HCT116 (cell line): ENCODE data around the gene MICAL3. TPM values are rescaled to one million over a fixed set of nuclear protein-coding genes. Genes with fewer than 3 reads are reported as not detected.

Experiments
- ATAC-seq: fragments of 200-7000 bp; cut with Tn5 transposase; 2 replicates; pipeline ENCODE4 v1.9.1; 2020; ENCODE audit warnings: mild to moderate bottlenecking, moderate library complexity
- BruUV-seq: library from RNA; stranded (reverse); fragments of 400-500 nt; replicated peaks from 2 replicates; lab custom pipeline; 2021; lab: Mats Ljungman, UMichigan
- CTCF ChIA-PET: fragments of 300-600 bp; sonication (Branson Sonifier 250); formaldehyde crosslinking; loops from one replicate; lab custom pipeline; 2021; ENCODE audit warnings: antibody characterized with exemption; lab: Charles Lee
- POLR2A ChIA-PET: fragments of 300-600, 350-600 bp; sonication (Branson Sonifier 250); formaldehyde crosslinking; loops from one replicate; lab custom pipeline; 2021; ENCODE audit warnings: antibody characterized with exemption; lab: Charles Lee
- RAD21 ChIA-PET, 2 experiments: fragments of 300-600 bp; sonication (Branson Sonifier 250); formaldehyde crosslinking; loops; one replicate each; lab custom pipeline; 2023; ENCODE audit warnings: low total read pairs in 2 of 2; ENCODE audit not compliant: uncharacterized antibody in 2 of 2, unreplicated experiment in 2 of 2, low non-redundant PET in 1 of 2; lab: Charles Lee
- DNase-seq: peaks from one replicate; pipeline ENCODE4 v3.0.0-alpha.2; 2010; ENCODE audit warnings: low read depth, low spot score
- H2AFZ ChIP-seq: fragments of 200-600 bp; shearing (Covaris generic), sonication (generic); 2 replicates; pipeline ENCODE4 v1.6.1; 2017; ENCODE audit warnings: low read depth, mixed run types, mixed read lengths, antibody characterized with exemption, low read length; ENCODE audit not compliant: poor library complexity, severe bottlenecking
- H3K27ac ChIP-seq: 2 replicates; pipeline ENCODE4 v1.5.1; 2012; ENCODE audit warnings: low read depth, low read length
- H3K27me3 ChIP-seq: fragments of 200-600 bp; sonication (generic); 2 replicates; pipeline ENCODE4 v1.6.1; 2016; ENCODE audit warnings: mixed run types, low read length, mixed read lengths; ENCODE audit not compliant: insufficient read depth
- H3K36me3 ChIP-seq, 2 experiments: fragments of 200-500 bp in 1 of 2; fragments of 200-600 bp in 1 of 2; sonication (Bioruptor generic) in 1 of 2; sonication (generic) in 1 of 2; 2 replicates each; pipeline versions ENCODE4 v1.5.1 to v1.6.1; 2014 to 2016; ENCODE audit warnings: low read length in 2 of 2, inconsistent platforms in 1 of 2, mixed read lengths in 1 of 2, mixed run types in 1 of 2; ENCODE audit not compliant: insufficient read depth in 2 of 2, control insufficient read depth in 1 of 2
- H3K4me1 ChIP-seq, 2 experiments: fragments of 200-600 bp in 1 of 2; sonication (generic) in 1 of 2; 2 replicates each; pipeline versions ENCODE4 v1.5.1 to v1.6.1; 2012 to 2017; ENCODE audit warnings: low read length in 2 of 2, inconsistent platforms in 1 of 2, mild to moderate bottlenecking in 1 of 2, mixed read lengths in 1 of 2, mixed run types in 1 of 2, moderate library complexity in 1 of 2; ENCODE audit not compliant: insufficient read depth in 2 of 2, control insufficient read depth in 1 of 2
- H3K4me2 ChIP-seq: fragments of 200-600 bp; sonication (generic); 2 replicates; pipeline ENCODE4 v1.6.1; 2017; ENCODE audit warnings: mixed run types, low read length, mixed read lengths
- H3K4me3 ChIP-seq, 2 experiments: fragments of 200-600 bp in 1 of 2; sonication (generic) in 1 of 2; replicated peaks in 1 of 2; 2 replicates each; pipeline ENCODE4 v1.5.1; 2011 to 2016; ENCODE audit warnings: low read length in 2 of 2, control low read depth in 1 of 2, low read depth in 1 of 2, mild to moderate bottlenecking in 1 of 2, mixed read lengths in 1 of 2, mixed run types in 1 of 2
- H3K79me2 ChIP-seq: fragments of 200-600 bp; sonication (generic); 2 replicates; pipeline ENCODE4 v1.6.1; 2017; ENCODE audit warnings: mild to moderate bottlenecking, mixed run types, low read length, moderate library complexity, mixed read lengths; ENCODE audit not compliant: insufficient read depth
- H3K9ac ChIP-seq: fragments of 200-600 bp; sonication (generic); 2 replicates; pipeline ENCODE4 v1.6.1; 2016; ENCODE audit warnings: low read length, mixed read lengths
- H3K9me2 ChIP-seq: fragments of 200-600 bp; sonication (generic), shearing (Covaris generic); 2 replicates; pipeline ENCODE4 v1.6.1; 2017; ENCODE audit warnings: mixed run types, mild to moderate bottlenecking, moderate library complexity; ENCODE audit not compliant: insufficient read depth
- H3K9me3 ChIP-seq, 2 experiments: fragments of 200-500 bp in 1 of 2; fragments of 200-600 bp in 1 of 2; sonication (Bioruptor generic) in 1 of 2; sonication (generic) in 1 of 2; 2 replicates each; pipeline ENCODE4 v1.6.1; 2014 to 2017; ENCODE audit warnings: low read length in 2 of 2, mixed read lengths in 2 of 2, inconsistent platforms in 1 of 2, low read depth in 1 of 2, mild to moderate bottlenecking in 1 of 2, mixed run types in 1 of 2, moderate library complexity in 1 of 2; ENCODE audit not compliant: control insufficient read depth in 1 of 2, insufficient read depth in 1 of 2
- H4K20me1 ChIP-seq: fragments of 200-600 bp; sonication (generic), shearing (Covaris generic); 2 replicates; pipeline ENCODE4 v1.6.1; 2017; ENCODE audit warnings: mixed run types, mild to moderate bottlenecking, moderate library complexity; ENCODE audit not compliant: insufficient read depth
- CBX3 ChIP-seq: IDR thresholded peaks from 2 replicates; pipeline ENCODE4 v1.6.1; 2012; ENCODE audit warnings: low read depth
- EZH2 ChIP-seq: fragments of 200-600 bp; sonication (generic); IDR thresholded peaks from 2 replicates; pipeline ENCODE4 v1.6.1; 2017; ENCODE audit warnings: antibody characterized with exemption, mixed run types
- FOSL1 ChIP-seq: IDR thresholded peaks from 2 replicates; pipeline ENCODE4 v1.6.1; 2012; ENCODE audit warnings: low read depth
- JUND ChIP-seq: IDR thresholded peaks from 2 replicates; pipeline ENCODE4 v1.6.1; 2012
- SP1 ChIP-seq: IDR thresholded peaks from 2 replicates; pipeline ENCODE4 v1.6.1; 2012; ENCODE audit warnings: low read depth
- ZFX ChIP-seq: fragments of 450-650 bp; IDR thresholded peaks from 2 replicates; pipeline ENCODE4 v1.6.1; 2017
- intact Hi-C: fragments of 100-400 bp; cut with micrococcal nuclease; formaldehyde crosslinking; loops from 2 replicates; pipeline ENCODE4 v1.10.0; 2022
- total RNA-seq: library from RNA; stranded (reverse); gene quantifications from one replicate; pipeline ENCODE4 v1.2.1, GENCODE V29; 2021; ENCODE audit not compliant: unreplicated experiment
- TF ChIP-seq, protein P1 (sequence below): IDR thresholded peaks from 2 replicates; pipeline ENCODE4 v1.6.1; 2011; ENCODE audit warnings: mild to moderate bottlenecking, low read length, moderate library complexity; ENCODE audit not compliant: insufficient replicate concordance; ENCODE audit errors: extremely low read depth
- TF ChIP-seq, protein P2 (sequence below), 3 experiments: fragments of 200-600 bp in 1 of 3; sonication (generic) in 1 of 3; IDR thresholded peaks in 2 of 3; conservative IDR thresholded peaks in 1 of 3; 2 replicates each; pipeline ENCODE4 v1.5.1; 2012 to 2017; ENCODE audit warnings: low read depth in 2 of 3, low read length in 2 of 3, antibody characterized with exemption in 1 of 3, borderline replicate concordance in 1 of 3, control low read depth in 1 of 3, mild to moderate bottlenecking in 1 of 3, mixed read lengths in 1 of 3, mixed run types in 1 of 3, moderate library complexity in 1 of 3; ENCODE audit not compliant: insufficient read depth in 1 of 3

The MICAL3 gene
- total RNA-seq, 1 experiment from 2014 or later = 30.8 TPM

GRCh38 chr22:17980638-17981051 is 43.7 kb downstream of the MICAL3 start:
- Histone ChIP-seq H2AFZ (no peak overlapping the region), H4K20me1 (no peaks in the 10 kb centered on the region), H3K4me2 (no peak overlapping the region), H3K27ac (no peak overlapping the region), H3K27me3 (no peaks in the 10 kb centered on the region), H3K9me3 (no peaks in the 10 kb centered on the region), H3K9me2 (no peaks in the 10 kb centered on the region), H3K4me3 (no peak overlapping the region), H3K9ac (no peak overlapping the region), H3K4me1 (peaks cover 0 to 5% of the 10 kb centered on the region in 2 experiments; a peak in 2 of 4 replicates), H3K79me2 (peaks cover 87% of the 10 kb centered on the region), H3K36me3 (no peaks in the 10 kb centered on the region)
- TF ChIP-seq ZFX (no peak), SP1 (no peak), FOSL1 (no peak), CBX3 (no peak), EZH2 (no peak), JUND (no peak)
- TF ChIP-seq, protein P1, sequence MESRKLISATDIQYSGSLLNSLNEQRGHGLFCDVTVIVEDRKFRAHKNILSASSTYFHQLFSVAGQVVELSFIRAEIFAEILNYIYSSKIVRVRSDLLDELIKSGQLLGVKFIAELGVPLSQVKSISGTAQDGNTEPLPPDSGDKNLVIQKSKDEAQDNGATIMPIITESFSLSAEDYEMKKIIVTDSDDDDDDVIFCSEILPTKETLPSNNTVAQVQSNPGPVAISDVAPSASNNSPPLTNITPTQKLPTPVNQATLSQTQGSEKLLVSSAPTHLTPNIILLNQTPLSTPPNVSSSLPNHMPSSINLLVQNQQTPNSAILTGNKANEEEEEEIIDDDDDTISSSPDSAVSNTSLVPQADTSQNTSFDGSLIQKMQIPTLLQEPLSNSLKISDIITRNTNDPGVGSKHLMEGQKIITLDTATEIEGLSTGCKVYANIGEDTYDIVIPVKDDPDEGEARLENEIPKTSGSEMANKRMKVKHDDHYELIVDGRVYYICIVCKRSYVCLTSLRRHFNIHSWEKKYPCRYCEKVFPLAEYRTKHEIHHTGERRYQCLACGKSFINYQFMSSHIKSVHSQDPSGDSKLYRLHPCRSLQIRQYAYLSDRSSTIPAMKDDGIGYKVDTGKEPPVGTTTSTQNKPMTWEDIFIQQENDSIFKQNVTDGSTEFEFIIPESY = no peak
- TF ChIP-seq, protein P2, sequence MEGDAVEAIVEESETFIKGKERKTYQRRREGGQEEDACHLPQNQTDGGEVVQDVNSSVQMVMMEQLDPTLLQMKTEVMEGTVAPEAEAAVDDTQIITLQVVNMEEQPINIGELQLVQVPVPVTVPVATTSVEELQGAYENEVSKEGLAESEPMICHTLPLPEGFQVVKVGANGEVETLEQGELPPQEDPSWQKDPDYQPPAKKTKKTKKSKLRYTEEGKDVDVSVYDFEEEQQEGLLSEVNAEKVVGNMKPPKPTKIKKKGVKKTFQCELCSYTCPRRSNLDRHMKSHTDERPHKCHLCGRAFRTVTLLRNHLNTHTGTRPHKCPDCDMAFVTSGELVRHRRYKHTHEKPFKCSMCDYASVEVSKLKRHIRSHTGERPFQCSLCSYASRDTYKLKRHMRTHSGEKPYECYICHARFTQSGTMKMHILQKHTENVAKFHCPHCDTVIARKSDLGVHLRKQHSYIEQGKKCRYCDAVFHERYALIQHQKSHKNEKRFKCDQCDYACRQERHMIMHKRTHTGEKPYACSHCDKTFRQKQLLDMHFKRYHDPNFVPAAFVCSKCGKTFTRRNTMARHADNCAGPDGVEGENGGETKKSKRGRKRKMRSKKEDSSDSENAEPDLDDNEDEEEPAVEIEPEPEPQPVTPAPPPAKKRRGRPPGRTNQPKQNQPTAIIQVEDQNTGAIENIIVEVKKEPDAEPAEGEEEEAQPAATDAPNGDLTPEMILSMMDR (IDR thresholded peaks at IDR 0.05 in 2 of 3, conservative IDR thresholded peaks at IDR 0.05 in 1 of 3; ENCODE audit: borderline replicate concordance in 1 of 3, insufficient read depth in 1 of 3, low read depth in 2 of 3, low read length in 2 of 3) = no peak
- ChIA-PET POLR2A (no interaction called here), CTCF (no interaction called here), RAD21 (no interaction called here)
- DNase-seq = no peak
- ATAC-seq = no peak
- intact Hi-C loops = no loop called here
- no TSS peak for BruUV-seq
